Measurements from ENCODE around the gene RAD50.
"Not testable (repeated sequence)": the region's sequence is repeated elsewhere in the genome, so short reads cannot be mapped to it uniquely, and the experiment has no call there.

RAD50 gene

GRCh38 chr5:132557478-132558172 lies 848 bp downstream of the RAD50 start (continued):
- no peak for TF ChIP-seq CSRNP3 (CRISPR knock-in tag; IDR thresholded peaks at IDR 0.05)

- TF ChIP-seq BACH2 (CRISPR knock-in tag; IDR thresholded peaks at IDR 0.05; ENCODE audit: borderline replicate concordance) (no peak), CREB5 (CRISPR knock-in tag; IDR thresholded peaks at IDR 0.05; ENCODE audit: low read depth) (no peak), CSDC2 (CRISPR knock-in tag; IDR thresholded peaks at IDR 0.05) (no peak)
- no peak for ATAC-seq
Measured at GRCh38 chr5:132559383-132560060, 2.7 kb downstream of the RAD50 start.

GRCh38 chr5:132561601-132562000 lies 4.8 kb downstream of the RAD50 start:
- no peak for ATAC-seq
- TF ChIP-seq ZNF565 (CRISPR knock-in tag; conservative IDR thresholded peaks at IDR 0.05; ENCODE audit: low read depth) (no peak), POU6F1 (CRISPR knock-in tag; IDR thresholded peaks at IDR 0.05; ENCODE audit: borderline replicate concordance, low read depth) (no peak), ZFP3 (CRISPR knock-in tag; IDR thresholded peaks at IDR 0.05) (no peak), CSDC2 (CRISPR knock-in tag; IDR thresholded peaks at IDR 0.05) (no peak), ZFP30 (CRISPR knock-in tag; IDR thresholded peaks at IDR 0.05) (no peak), CREB5 (CRISPR knock-in tag; IDR thresholded peaks at IDR 0.05; ENCODE audit: low read depth) (no peak), ISL1 (CRISPR knock-in tag; IDR thresholded peaks at IDR 0.05) (no peak), PPARA (CRISPR knock-in tag; IDR thresholded peaks at IDR 0.05; ENCODE audit: borderline replicate concordance) (no peak), TCF4 (CRISPR knock-in tag; IDR thresholded peaks at IDR 0.05; ENCODE audit: borderline replicate concordance) (no peak), GLIS3 (CRISPR knock-in tag; IDR thresholded peaks at IDR 0.05) (no peak), BACH2 (CRISPR knock-in tag; IDR thresholded peaks at IDR 0.05; ENCODE audit: borderline replicate concordance) (no peak), ZNF70 (CRISPR knock-in tag; IDR thresholded peaks at IDR 0.05) (no peak), CSRNP3 (CRISPR knock-in tag; IDR thresholded peaks at IDR 0.05) (no peak), PATZ1 (CRISPR knock-in tag; IDR thresholded peaks at IDR 0.05; ENCODE audit: borderline replicate concordance) (no peak), TOX (CRISPR knock-in tag; IDR thresholded peaks at IDR 0.05; ENCODE audit: borderline replicate concordance) (no peak), SNAI2 (CRISPR knock-in tag; IDR thresholded peaks at IDR 0.05) (no peak), ESRRG (CRISPR knock-in tag; IDR thresholded peaks at IDR 0.05) (no peak), ZC3H10 (CRISPR knock-in tag; IDR thresholded peaks at IDR 0.05) (no peak), ZNF8 (CRISPR knock-in tag; IDR thresholded peaks at IDR 0.05) (no peak), RARB (CRISPR knock-in tag; IDR thresholded peaks at IDR 0.05) (no peak)

GRCh38 chr5:132564555-132564954 lies 7.8 kb downstream of the RAD50 start:
- not testable (repeated sequence) for ATAC-seq

All from SK-N-SH treated with all-trans-retinoic acid at 6 μM for 48 hours (cell line).